Measurements from ENCODE around the gene COL4A4.

GRCh38 chr2:227036527-227036926 lies 127.5 kb downstream of the COL4A4 start:
- TF ChIP-seq CTCF (IDR thresholded peaks at IDR 0.05; ENCODE audit: insufficient read depth, low read length, poor library complexity, severe bottlenecking), result no peak
- TF ChIP-seq EZH2phosphoT487 (conservative IDR thresholded peaks at IDR 0.05; ENCODE audit: low read length), result no peak

All from SU-DHL-6 (cell line).